Testis (tissue), 2 donors: ENCODE results near the gene ATG7.

ENCODE experiments used
- CTCF ChIP-seq, 3 experiments: fragments of 450-650 bp in 2 of 3; fragments of 200-600 bp in 1 of 3; sonication (generic) in 1 of 3; IDR thresholded peaks; one replicate each; pipeline ENCODE4 v1.5.1; 2016 to 2019; ENCODE audit warnings: antibody characterized with exemption in 3 of 3, mild to moderate bottlenecking in 2 of 3, moderate library complexity in 1 of 3
- POLR2A ChIP-seq: fragments of 450-650 bp; IDR thresholded peaks from one replicate; pipeline ENCODE4 v1.6.1; 2017; ENCODE audit warnings: antibody characterized with exemption, mild to moderate bottlenecking, moderate library complexity

GRCh38 chr3:11282250-11283138, 10.3 kb downstream of the ATG7 start:
- no peak for TF ChIP-seq CTCF (IDR thresholded peaks at IDR 0.05)
- TF ChIP-seq POLR2A, result no peak
